Activated CD4-positive, alpha-beta T cell treated with anti-CD3 and anti-CD28 coated beads for 1 hour (primary cell): ENCODE data around the gene DYNC1LI1.

Experiments
- DNase-seq: peaks from one replicate; pipeline ENCODE4 v3.0.0-alpha.2; 2020

Gene DYNC1LI1

GRCh38 chr3:32570421-32571191 lies at the start of gene DYNC1LI1:
Gene DYNC1LI1, minus strand, starts transcription at chr3:32570858. Its CDS starts 88 bp downstream, at chr3:32570770.
- DNase-seq = peak; percentile 87

- DNase-seq = no peak
Measured at GRCh38 chr3:32619395-32619794, 48.7 kb upstream of the DYNC1LI1 start.

- DNase-seq = no peak
Measured at GRCh38 chr3:32616267-32616962, 45.8 kb upstream of the DYNC1LI1 start.

GRCh38 chr3:32614956-32615355 lies 44.3 kb upstream of the DYNC1LI1 start:
- no peak for DNase-seq

GRCh38 chr3:32613183-32613582 lies 42.5 kb upstream of the DYNC1LI1 start:
- no peak for DNase-seq

GRCh38 chr3:32612547-32612946 lies 41.9 kb upstream of the DYNC1LI1 start:
- DNase-seq = no peak

GRCh38 chr3:32607522-32607921 lies 36.9 kb upstream of the DYNC1LI1 start:
- DNase-seq = no peak

- no peak for DNase-seq
Measured at GRCh38 chr3:32606960-32607359, 36.3 kb upstream of the DYNC1LI1 start.

- no peak for DNase-seq
Measured at GRCh38 chr3:32606277-32606676, 35.6 kb upstream of the DYNC1LI1 start.

GRCh38 chr3:32603064-32603463 lies 32.4 kb upstream of the DYNC1LI1 start:
- no peak for DNase-seq

GRCh38 chr3:32602206-32602605 lies 31.5 kb upstream of the DYNC1LI1 start:
- DNase-seq = no peak

GRCh38 chr3:32601722-32602121 lies 31.1 kb upstream of the DYNC1LI1 start:
- DNase-seq = no peak

GRCh38 chr3:32597656-32598055 lies 27.0 kb upstream of the DYNC1LI1 start:
- DNase-seq = no peak

GRCh38 chr3:32596909-32597369 lies 26.3 kb upstream of the DYNC1LI1 start:
- no peak for DNase-seq

GRCh38 chr3:32596282-32596908 lies 25.7 kb upstream of the DYNC1LI1 start:
- DNase-seq = no peak

- DNase-seq = no peak
Measured at GRCh38 chr3:32595323-32595722, 24.7 kb upstream of the DYNC1LI1 start.

GRCh38 chr3:32593903-32594525 lies 23.4 kb upstream of the DYNC1LI1 start:
- DNase-seq = no peak

GRCh38 chr3:32592696-32593353 lies 22.2 kb upstream of the DYNC1LI1 start:
- no peak for DNase-seq

GRCh38 chr3:32592011-32592410 lies 21.4 kb upstream of the DYNC1LI1 start:
- no peak for DNase-seq

GRCh38 chr3:32591186-32591585 lies 20.5 kb upstream of the DYNC1LI1 start:
- DNase-seq = no peak

GRCh38 chr3:32586356-32586755 lies 15.7 kb upstream of the DYNC1LI1 start:
- no peak for DNase-seq

GRCh38 chr3:32584660-32585059 lies 14.0 kb upstream of the DYNC1LI1 start:
- DNase-seq = no peak

GRCh38 chr3:32583708-32584107 lies 13.1 kb upstream of the DYNC1LI1 start:
- DNase-seq = no peak
